Right renal cortex interstitium (tissue), 3 donors: Measurements from ENCODE around the gene ZBED4. TPM values are rescaled to one million over a fixed set of nuclear protein-coding genes. Genes with fewer than 3 reads are reported as not detected.
A peak's percentile ranks its signal among the peaks of the same experiment; 100 is the strongest.
"Not testable (repeated sequence)": the region's sequence is repeated elsewhere in the genome, so short reads cannot be mapped to it uniquely, and the experiment has no call there.

Experiments used
- DNase-seq, 3 donors: peaks; one replicate each; pipeline ENCODE4 v3.0.0-alpha.2; 2013; ENCODE audit warnings: low read depth in 3 of 3, low spot score in 2 of 3
- polyA plus RNA-seq, 3 donors: library from polyadenylated mRNA; unstranded; fragments of 120-200 nt; gene quantifications; one replicate each; pipeline ENCODE4 v1.2.1, GENCODE V29; 2013; ENCODE audit not compliant: insufficient read length in 3 of 3

Gene ZBED4, protein sequence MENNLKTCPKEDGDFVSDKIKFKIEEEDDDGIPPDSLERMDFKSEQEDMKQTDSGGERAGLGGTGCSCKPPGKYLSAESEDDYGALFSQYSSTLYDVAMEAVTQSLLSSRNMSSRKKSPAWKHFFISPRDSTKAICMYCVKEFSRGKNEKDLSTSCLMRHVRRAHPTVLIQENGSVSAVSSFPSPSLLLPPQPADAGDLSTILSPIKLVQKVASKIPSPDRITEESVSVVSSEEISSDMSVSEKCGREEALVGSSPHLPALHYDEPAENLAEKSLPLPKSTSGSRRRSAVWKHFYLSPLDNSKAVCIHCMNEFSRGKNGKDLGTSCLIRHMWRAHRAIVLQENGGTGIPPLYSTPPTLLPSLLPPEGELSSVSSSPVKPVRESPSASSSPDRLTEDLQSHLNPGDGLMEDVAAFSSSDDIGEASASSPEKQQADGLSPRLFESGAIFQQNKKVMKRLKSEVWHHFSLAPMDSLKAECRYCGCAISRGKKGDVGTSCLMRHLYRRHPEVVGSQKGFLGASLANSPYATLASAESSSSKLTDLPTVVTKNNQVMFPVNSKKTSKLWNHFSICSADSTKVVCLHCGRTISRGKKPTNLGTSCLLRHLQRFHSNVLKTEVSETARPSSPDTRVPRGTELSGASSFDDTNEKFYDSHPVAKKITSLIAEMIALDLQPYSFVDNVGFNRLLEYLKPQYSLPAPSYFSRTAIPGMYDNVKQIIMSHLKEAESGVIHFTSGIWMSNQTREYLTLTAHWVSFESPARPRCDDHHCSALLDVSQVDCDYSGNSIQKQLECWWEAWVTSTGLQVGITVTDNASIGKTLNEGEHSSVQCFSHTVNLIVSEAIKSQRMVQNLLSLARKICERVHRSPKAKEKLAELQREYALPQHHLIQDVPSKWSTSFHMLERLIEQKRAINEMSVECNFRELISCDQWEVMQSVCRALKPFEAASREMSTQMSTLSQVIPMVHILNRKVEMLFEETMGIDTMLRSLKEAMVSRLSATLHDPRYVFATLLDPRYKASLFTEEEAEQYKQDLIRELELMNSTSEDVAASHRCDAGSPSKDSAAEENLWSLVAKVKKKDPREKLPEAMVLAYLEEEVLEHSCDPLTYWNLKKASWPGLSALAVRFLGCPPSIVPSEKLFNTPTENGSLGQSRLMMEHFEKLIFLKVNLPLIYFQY
- polyA plus RNA-seq: 10 to 100 TPM; 16.3 to 16.8 (median 16.6) TPM

DNA sequence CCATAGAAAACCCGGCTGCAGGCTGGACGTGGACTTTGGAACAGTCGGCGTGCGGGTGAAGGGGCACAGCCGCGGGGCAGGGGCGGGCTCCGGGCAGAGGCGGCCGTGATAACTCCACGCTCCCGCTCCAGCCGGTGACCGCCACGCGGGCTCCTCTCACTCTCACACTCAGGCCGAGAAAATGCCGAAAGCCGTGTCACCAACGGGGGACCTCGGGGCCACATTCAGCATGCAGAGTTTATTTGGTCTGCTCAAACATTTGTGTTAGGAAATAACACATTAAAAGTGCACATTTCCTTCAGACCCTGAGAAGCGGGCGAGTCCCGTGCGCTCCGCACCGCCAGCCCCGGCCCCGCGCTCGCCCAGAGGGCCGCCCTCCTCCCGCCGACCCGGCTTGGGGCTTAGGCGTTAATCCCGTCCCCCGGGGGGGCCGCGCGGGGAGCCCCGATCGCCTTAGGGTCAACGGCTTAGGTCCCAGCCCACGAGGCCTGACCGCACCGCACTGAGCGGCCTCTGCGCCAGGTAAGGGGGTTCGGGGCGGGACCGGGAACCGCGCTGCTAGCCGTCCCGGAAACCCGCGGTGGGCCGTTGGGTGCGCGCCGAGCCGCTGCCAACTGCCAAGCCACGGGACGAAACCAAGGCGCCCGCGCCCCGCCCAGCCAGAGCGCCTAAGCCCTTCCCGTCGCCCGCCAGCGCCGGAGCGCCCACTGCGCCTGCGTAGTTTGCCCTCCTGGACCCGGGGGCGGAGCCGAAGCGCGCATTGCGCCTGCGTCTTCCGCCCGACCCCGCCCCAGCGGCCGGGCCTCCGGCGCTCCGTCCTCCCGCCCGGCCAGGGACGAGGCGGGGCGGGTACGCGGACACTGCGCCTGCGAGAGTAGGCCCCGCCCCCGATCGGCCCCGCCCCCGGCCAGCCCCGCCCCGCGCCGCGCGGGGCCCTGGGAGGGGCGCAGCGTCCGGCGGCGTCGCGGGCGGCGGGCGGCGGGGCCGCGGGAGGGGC, at the start of gene ZBED4:
Gene ZBED4 (plus strand): TSS at position 947 of the 997 bp plus-strand sequence. CDS start 29,819 bp downstream, outside the sequence.
- peak; percentile 90 to 94 (median 93) for DNase-seq

DNA sequence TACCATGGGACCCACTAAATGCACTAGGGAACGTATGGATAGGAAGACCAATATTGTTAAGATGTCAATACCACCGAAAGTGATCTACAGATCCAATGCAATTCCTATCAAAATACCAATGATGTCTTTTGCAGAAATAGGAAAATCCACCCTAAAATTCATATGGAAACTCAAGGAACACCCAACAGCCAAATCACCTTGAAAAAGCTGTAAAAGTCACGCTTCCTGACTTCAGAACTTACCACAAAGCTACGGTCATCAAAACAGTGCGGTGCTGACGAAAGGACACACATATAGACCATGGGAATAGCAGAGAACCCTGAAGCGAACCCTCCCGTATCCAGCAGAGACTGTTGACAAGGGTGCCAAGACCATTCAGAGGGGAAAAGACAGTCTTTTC, 46.5 kb upstream of the ZBED4 start:
- no peak for DNase-seq

DNA sequence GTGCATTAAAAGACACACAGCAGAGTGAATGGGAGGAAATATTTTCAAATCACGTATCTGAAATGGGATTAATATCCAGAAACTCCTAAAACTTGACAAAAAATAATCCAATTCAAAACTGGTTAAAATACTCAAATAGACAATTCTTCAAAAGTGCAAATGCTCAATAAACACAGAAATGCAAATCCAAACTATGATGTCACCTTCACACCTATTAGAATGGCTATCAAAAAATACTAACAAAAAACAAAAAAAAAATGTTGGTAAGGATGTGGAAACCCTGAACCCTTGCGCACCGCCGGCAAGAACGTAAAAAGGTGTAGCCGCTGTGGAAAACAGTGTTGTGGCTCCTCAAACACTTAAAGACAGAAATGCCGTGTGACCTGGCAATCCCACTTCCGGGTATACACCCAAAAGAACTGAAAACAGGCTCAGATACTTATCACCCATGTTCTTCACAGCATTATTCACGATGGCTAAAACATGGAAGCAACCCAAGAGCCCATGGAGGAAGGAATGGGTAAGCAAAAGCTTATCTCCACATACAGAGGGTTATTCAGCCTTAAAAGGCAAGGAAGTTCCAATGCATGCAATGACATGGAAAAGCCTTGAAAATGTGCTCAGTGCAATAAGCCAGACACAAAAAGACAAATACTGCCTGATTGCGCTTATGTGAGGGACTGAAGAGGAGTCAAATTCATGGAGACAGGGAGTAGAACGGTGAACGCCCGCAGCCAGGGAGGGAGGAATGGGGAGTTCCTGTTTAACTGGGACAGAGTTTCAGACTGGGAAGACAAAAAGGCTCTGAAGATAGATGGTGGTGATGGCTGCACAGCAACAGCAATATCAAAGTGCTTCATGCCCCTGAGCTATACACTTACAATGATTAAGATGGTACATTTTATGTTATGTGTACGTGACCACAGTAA, 45.6 kb upstream of the ZBED4 start:
- DNase-seq: no peak

DNA sequence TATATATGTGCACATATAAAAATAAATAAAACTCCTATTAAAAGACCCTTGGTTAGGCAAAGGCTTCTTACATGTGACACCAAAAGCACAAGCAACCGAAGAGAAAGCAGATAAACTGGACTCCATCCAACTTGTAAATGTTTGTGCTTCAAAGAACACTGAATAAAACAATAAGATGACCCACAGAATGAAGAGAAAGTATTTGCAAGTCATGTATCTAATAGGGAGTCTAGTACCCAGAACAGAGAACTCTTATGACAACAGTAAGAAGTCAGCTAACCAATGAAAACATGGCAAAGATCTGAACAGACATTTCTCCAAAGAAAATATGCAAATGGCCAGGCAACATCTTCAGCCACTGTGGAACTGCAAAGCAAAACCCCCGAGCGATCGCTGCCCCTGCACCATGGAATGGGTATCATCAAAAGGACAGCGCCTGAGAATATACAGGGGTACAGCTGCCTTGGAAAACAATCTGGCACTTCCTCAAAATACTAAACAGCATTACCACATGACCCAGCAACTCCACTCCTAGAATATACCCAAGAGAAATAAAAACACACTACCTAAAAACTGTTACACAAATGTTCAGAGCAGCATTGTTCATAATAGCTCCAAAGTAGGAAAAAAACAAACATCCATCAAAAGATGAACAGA, 43.2 kb upstream of the ZBED4 start:
- DNase-seq: no peak

DNA sequence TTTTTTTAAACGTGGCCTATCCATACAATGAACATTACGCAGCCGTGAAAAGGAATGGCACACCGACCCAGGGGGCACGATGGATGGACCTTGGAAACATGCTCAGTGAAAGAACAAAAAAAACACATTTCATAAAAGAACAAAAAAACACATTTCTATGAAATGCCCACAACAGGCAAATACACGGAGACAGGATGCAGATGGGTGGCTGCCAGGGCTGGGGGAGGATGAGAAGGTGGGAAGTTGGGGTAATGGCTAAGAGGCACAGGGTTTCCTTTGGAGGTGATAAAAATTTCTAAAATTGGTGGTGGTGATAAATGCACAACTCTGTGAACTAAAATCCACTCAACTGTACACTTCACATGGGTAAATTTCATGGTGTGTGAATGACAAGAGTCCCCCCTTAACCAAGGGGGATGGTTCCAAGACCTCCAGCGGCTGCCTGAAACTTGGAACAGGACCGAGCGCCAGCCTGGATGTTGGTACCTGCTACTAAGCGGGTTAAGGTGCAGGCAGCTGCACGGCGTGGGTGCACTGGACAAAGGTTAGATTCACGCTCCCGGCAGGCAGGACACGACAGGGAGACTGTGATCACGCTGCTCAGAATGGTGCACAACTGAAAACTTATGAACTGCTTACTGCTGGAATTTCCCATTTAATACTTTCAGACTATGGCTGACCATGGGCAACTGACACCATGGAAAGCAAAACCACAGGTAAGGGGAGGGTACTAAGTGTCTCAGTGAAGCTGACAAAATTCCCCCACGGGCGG, 42.4 kb upstream of the ZBED4 start:
- DNase-seq: no peak

DNA sequence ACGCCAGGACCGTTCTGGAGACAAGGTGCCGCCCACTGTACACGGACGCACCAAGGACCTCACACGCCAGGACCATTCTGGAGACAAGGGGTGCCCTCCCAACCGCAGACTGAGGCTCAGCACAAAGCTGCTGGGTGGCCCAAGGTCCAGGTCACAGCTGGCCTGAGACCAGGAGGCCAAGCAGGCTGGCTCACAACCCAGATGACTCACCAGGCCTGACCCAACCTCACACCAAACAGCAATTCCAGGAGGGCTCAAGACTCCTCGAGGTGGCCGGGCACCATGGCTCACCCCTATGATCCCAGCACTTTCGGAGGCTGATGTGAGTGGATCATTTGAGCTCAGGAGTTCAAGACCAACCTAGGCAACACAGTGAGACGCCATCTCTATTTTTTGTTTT, 40.8 kb upstream of the ZBED4 start:
- no peak for DNase-seq

DNA sequence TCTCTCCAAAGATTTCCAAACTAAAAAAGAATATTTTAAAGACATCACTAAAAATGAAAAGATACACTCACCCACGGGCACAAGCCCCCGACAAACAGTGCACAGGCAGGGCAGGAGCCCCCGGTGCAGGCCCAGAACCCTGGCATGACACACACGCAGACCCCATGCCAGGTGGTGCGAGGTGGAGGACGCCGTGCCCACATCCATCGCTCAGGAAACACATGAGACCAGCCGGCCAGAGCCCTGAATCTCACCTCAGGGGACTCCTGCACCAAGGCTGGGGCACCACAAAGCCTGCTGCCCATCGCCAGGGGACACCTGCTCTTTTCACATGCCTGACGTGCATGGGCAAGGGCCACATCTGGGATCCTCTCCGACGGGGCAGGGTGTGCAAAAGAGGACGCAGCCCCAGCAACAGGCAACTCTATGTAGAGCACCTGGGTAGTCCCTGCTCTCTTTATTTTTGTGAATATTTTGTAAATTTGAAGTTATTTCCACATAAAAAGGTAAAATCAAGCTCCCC, 39.4 kb upstream of the ZBED4 start:
- DNase-seq: no peak

DNA sequence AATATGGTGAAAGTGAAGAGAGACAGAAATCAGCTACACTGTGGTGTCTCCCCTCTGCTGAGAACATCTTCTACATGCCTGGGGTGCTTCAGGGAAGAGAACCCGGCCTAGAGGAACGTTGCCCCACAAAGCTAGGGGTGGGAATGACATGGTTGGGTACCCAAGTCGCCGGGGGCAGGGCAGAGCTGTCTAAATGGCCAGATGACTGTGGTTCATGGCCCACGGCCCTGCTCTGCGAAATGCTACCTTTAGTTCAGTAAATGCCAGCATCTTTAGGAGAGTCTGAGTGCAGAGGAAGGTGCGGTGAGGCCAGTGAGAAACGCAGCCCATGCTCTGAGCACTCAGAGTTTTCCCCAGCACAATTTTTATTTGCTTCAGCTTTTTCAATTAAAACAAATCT, 38.8 kb upstream of the ZBED4 start:
- no peak for DNase-seq

DNA sequence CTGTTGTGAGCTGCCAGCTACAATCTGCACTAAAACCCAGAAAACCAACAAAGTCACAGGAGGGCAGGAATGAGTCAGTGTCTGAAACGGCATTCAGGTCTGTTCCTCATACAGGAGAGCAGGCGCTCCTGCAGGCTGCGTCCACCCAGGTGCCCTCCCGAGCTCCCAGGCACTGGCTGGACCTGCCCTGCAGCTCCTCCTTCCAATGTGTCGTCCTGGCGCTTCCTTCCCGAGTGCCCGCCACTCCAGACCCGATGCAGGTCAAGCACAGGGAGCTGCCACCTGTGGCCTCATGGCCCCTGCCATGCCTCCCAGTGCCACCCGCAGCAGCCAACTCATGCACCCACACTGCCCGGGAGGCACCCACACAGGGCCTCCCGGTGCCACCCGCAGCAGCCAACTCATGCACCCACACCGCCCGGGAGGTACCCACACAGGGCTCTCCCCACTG, 38.0 kb upstream of the ZBED4 start:
- DNase-seq: no peak

DNA sequence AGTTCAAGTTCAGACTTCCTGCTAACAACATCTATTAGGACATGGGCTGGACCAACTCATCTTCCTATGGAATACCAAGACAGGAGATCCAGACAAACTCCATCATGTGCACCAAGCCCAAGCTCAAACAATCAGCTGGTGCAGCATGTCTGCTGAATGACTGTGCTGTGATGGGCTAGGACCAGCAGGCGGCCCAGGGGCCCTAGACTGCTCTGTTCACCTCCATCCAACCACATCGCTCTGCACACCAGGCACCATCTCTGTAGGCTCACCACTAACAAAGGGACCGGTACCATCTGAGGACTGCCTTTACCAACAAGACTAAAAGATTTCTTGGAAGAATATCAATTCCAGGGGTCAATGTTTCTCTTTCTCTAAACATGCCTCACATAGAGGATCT, 36.3 kb upstream of the ZBED4 start:
- no peak for DNase-seq

DNA sequence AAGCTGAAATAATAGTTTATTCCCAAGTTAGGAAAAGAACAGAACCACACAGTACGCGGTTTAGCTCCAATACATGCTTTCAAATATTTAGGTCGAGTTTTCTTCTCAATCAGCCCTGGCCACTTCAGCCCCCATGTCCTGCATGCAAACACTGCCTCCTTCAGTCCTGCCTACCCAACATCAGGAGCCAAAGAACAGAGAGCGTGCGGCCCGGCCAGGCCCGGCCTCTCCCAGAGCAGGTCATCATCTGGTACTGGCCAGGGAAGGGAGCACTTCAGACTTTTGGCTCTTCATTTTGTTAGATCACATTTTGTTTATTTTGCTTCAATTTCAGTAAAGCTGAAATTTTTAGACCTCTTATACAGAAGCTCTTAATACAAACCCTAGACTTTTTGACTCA, 32.7 kb upstream of the ZBED4 start:
- DNase-seq: no peak

DNA sequence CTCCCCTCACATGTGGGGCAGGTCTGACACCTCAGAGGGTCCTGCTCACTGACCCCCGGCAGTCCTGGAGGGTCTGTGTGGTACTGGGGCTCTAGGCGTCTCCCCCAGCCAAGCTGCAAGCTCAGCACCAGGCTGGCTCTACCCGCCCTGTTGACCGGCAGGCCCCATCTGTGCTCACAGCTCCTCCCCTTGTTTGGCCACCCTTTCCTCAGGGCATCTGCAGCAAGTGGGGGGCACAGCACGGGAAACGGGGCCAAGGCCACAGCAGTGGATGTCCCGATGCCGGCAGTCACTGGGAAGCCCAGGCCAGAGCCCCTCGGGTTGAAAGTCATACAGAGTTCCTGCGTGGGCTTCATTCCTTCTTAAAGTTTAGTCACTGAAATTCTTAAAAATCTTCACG, 31.9 kb upstream of the ZBED4 start:
- DNase-seq: not testable (repeated sequence)

DNA sequence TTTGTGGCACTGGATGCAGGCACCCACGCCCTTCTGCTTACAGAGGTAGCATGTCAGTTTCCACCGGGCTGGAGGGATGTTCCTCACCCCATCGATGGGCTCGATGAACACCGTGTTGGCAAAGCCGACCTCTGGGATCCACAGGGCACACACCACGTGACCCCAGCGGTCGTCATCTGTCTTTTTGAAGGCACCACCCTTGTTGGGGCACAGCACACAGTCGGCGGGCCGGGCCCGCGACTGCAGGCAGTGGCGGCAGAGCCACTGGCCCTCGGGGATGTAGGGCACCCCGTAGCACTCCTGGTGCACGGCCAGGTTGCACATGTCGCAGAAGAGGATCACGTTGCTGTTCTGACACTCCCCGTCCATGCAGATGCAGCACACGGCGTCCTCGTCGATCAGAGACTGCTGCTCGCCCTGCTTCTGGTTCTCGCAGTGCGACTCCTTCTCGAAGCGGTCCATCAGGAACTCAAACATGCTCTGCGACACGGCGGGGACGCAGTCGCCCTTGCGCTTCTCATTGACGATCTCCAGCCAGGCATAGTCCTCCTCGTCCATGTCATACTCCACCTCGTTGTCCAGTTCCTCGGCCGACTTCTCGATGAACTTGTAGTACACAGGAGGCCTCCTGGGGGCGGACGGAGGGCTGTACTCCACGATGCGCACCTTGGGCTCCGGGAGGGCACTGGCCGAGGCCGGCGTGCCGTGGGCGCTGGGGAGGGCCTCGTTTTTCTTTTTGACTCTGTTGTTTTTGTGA, 30.2 kb upstream of the ZBED4 start:
- no peak for DNase-seq

DNA sequence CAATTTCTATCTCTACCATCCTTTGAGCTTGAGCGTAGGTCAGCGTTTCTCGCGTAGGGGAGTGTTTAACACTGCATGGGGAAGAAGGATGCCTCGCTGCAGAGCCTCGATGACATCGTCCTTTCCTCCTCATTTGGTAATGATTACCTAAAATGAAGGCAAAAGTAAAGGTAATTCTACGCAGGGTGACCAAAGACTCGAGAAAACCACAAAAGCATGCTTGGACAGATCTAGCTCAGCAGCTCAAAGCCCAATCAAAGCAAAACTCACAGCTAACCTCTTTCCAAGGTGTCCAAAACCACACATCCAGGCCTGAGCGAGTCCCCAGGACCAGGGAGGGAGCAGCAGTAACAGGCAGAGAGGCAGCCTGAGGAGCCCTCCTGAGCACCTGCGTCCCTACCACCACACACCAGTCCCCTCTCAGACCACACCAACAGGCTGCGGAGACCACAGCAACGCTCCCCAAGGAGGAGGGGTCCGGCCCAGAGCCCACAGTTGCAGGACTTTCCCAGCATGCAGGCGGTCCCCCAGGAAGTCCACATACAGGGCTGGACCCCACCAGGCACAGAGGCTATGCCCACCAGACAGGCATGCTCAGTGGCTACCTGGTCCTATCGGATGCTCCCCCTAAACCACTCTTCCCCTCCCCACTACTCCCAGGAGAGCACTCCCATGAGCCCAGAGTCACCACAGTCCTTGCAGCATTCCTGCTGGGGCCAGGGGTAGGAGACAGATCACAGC, 29.3 kb upstream of the ZBED4 start:
- DNase-seq: no peak

DNA sequence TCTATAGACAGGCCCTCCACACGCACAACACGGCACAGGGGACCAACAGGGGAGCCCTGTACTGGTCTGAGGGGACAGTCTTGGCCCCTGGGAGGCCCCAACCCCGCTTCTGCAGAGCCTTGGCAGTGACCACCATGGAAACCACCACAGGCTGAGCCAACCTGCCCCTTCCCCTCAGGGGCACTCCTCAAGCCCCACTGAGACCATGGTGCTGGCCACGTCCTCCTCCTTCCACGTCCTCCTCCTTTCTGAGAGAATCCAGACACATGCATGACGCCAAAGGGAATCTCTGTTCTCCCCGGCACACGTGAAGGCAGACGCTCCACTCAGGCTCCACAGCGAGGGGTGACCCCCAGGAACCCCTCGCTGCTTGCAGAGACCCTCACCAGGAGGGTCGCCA, 28.7 kb upstream of the ZBED4 start:
- no peak for DNase-seq

DNA sequence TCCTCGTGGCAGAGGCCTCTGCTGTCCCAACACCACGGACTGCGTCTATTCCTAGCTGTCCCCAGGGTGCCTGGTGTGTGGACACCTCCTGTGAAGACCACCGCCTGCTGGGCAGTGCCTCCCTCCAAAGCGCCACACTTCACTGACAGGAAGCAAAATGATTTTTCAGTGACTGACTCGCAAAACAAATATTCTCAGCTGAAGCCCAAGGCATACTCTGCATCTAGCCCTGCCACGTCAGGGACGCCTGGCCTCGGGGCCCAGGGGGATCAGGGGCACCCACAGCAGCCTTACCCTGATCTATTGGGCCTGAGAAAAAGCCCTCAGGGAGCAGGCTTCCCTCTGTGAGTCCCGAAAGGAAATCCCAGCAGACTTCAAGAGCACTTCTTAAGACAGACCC, 28.2 kb upstream of the ZBED4 start:
- no peak for DNase-seq
